ENCODE data around the gene AFF2.

The AFF2 gene

DNA sequence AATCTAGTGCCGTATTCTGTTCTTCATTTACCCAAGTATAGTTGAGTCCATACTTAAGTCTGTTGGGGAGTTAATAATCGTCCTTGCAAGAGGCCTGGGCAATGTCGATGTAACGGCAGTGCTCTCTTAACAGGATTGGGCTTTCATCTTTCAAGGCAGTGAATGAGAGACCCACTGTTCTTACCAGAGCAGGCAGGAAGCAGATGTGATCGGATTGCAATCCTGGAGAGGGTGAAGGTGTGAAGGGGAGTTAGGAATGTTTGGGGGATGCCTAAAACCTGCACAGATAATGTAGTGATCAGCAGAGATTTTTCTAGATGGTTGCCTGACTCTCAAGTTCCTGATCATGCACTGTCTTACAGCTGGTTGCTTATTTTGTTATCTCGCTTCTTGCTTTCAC, 308.4 kb downstream of the AFF2 start:
- H3K27ac ChIP-seq (ENCODE audit: poor library complexity, severe bottlenecking): no peak overlapping the region
- H3K4me3 ChIP-seq (ENCODE audit: severe bottlenecking): no peak overlapping the region
- H3K27me3 ChIP-seq (ENCODE audit: insufficient read depth, poor library complexity, severe bottlenecking): no peaks in the 10 kb centered on the region
- DNase-seq (ENCODE audit: low spot score) (no peak), ATAC-seq (ENCODE audit: low read depth) (no peak)
- TF ChIP-seq CTCF (IDR thresholded peaks at IDR 0.05; ENCODE audit: poor library complexity, severe bottlenecking): no peak
- H3K9me3 ChIP-seq (ENCODE audit: severe bottlenecking): no peaks in the 10 kb centered on the region
- no peaks in the 10 kb centered on the region for H3K4me1 ChIP-seq (ENCODE audit: insufficient read depth, poor library complexity, severe bottlenecking)
- H3K36me3 ChIP-seq (ENCODE audit: low read depth): no peaks in the 10 kb centered on the region

- H3K36me3 ChIP-seq (ENCODE audit: low read depth): no peaks in the 10 kb centered on the region
- no peaks in the 10 kb centered on the region for H3K27me3 ChIP-seq (ENCODE audit: insufficient read depth, poor library complexity, severe bottlenecking)
- DNase-seq (ENCODE audit: low spot score) (no peak), ATAC-seq (ENCODE audit: low read depth) (no peak)
- no peaks in the 10 kb centered on the region for H3K9me3 ChIP-seq (ENCODE audit: severe bottlenecking)
- no peak overlapping the region for H3K4me3 ChIP-seq (ENCODE audit: severe bottlenecking)
- H3K4me1 ChIP-seq (ENCODE audit: insufficient read depth, poor library complexity, severe bottlenecking): no peaks in the 10 kb centered on the region
- TF ChIP-seq CTCF (IDR thresholded peaks at IDR 0.05; ENCODE audit: poor library complexity, severe bottlenecking): no peak
- no peak overlapping the region for H3K27ac ChIP-seq (ENCODE audit: poor library complexity, severe bottlenecking)
Measured at GRCh38 chrX:148811236-148811635, 310.8 kb downstream of the AFF2 start.

GRCh38 chrX:148813422-148813821, 313.0 kb downstream of the AFF2 start:
- no peaks in the 10 kb centered on the region for H3K36me3 ChIP-seq (ENCODE audit: low read depth)
- no peak for TF ChIP-seq CTCF (IDR thresholded peaks at IDR 0.05; ENCODE audit: poor library complexity, severe bottlenecking)
- DNase-seq (ENCODE audit: low spot score) (no peak), ATAC-seq (ENCODE audit: low read depth) (no peak)
- H3K9me3 ChIP-seq (ENCODE audit: severe bottlenecking): no peaks in the 10 kb centered on the region
- H3K27ac ChIP-seq (ENCODE audit: poor library complexity, severe bottlenecking): no peak overlapping the region
- H3K4me1 ChIP-seq (ENCODE audit: insufficient read depth, poor library complexity, severe bottlenecking): no peaks in the 10 kb centered on the region
- H3K27me3 ChIP-seq (ENCODE audit: insufficient read depth, poor library complexity, severe bottlenecking): no peaks in the 10 kb centered on the region
- H3K4me3 ChIP-seq (ENCODE audit: severe bottlenecking): no peak overlapping the region

DNA sequence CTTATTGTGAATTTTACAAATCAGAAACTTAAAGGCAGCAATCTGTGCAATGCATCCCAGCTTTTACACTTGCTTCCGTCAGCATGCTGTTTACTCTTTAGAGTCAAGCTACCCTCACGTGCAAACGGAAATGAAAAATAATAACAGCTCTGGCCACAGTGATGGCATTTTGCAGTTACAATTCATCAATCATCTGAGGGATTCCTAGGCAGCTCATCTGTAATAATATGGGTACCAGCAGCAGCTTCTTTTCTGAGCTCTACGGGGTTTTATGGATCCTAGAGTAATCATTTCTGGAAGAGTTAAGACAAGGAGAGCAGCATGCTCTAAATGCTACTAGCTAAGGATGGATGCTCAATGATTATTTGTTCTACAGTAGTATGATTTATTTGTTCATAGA, 313.6 kb downstream of the AFF2 start:
- Histone ChIP-seq H3K4me1 (ENCODE audit: insufficient read depth, poor library complexity, severe bottlenecking) (no peaks in the 10 kb centered on the region), H3K36me3 (ENCODE audit: low read depth) (no peaks in the 10 kb centered on the region), H3K9me3 (ENCODE audit: severe bottlenecking) (no peaks in the 10 kb centered on the region), H3K27me3 (ENCODE audit: insufficient read depth, poor library complexity, severe bottlenecking) (no peaks in the 10 kb centered on the region), H3K27ac (ENCODE audit: poor library complexity, severe bottlenecking) (no peak overlapping the region), H3K4me3 (ENCODE audit: severe bottlenecking) (no peak overlapping the region)
- no peak for DNase-seq (ENCODE audit: low spot score)
- ATAC-seq (ENCODE audit: low read depth): no peak
- TF ChIP-seq CTCF (IDR thresholded peaks at IDR 0.05; ENCODE audit: poor library complexity, severe bottlenecking): no peak

- Histone ChIP-seq H3K9me3 (ENCODE audit: severe bottlenecking) (no peaks in the 10 kb centered on the region), H3K4me3 (ENCODE audit: severe bottlenecking) (no peak overlapping the region), H3K4me1 (ENCODE audit: insufficient read depth, poor library complexity, severe bottlenecking) (no peaks in the 10 kb centered on the region), H3K27me3 (ENCODE audit: insufficient read depth, poor library complexity, severe bottlenecking) (no peaks in the 10 kb centered on the region), H3K27ac (ENCODE audit: poor library complexity, severe bottlenecking) (no peak overlapping the region), H3K36me3 (ENCODE audit: low read depth) (no peaks in the 10 kb centered on the region)
- DNase-seq (ENCODE audit: low spot score) (no peak), ATAC-seq (ENCODE audit: low read depth) (no peak)
- TF ChIP-seq CTCF (IDR thresholded peaks at IDR 0.05; ENCODE audit: poor library complexity, severe bottlenecking): no peak
Measured at GRCh38 chrX:148815218-148815961, 315.0 kb downstream of the AFF2 start.

Data from RWPE2 (cell line).